Liver (tissue), 9 donors: ENCODE data around the gene UNC13D. TPM values are rescaled to one million over a fixed set of nuclear protein-coding genes. Genes with fewer than 3 reads are reported as not detected.

Experiments
- DNase-seq: peaks from one replicate; pipeline ENCODE4 v3.0.0-alpha.2; 2017; ENCODE audit warnings: low spot score
- H3K27ac ChIP-seq, 2 donors: one replicate each; pipeline ENCODE4 v1.7.0; 2013; ENCODE audit warnings: inconsistent platforms in 2 of 2, low read length in 2 of 2, control low read depth in 1 of 2, low read depth in 1 of 2, mild to moderate bottlenecking in 1 of 2
- H3K27me3 ChIP-seq, 4 donors: one replicate each; pipeline versions ENCODE4 v1.6.1 to v1.7.0; 2013; ENCODE audit warnings: low read length in 3 of 4, inconsistent platforms in 1 of 4, mild to moderate bottlenecking in 1 of 4, moderate library complexity in 1 of 4; ENCODE audit not compliant: control insufficient read depth in 4 of 4, insufficient read depth in 4 of 4
- H3K36me3 ChIP-seq, 4 donors: one replicate each; pipeline versions ENCODE4 v1.6.1 to v1.7.0; 2013; ENCODE audit warnings: low read length in 3 of 4, mild to moderate bottlenecking in 3 of 4, low read depth in 1 of 4, moderate library complexity in 1 of 4; ENCODE audit not compliant: control insufficient read depth in 4 of 4, insufficient read depth in 3 of 4
- H3K4me1 ChIP-seq, 4 donors: one replicate each; pipeline versions ENCODE4 v1.6.1 to v1.7.0; 2013; ENCODE audit warnings: low read length in 3 of 4, mild to moderate bottlenecking in 3 of 4, moderate library complexity in 1 of 4; ENCODE audit not compliant: control insufficient read depth in 4 of 4, insufficient read depth in 4 of 4
- H3K4me3 ChIP-seq, 3 donors: one replicate each; pipeline versions ENCODE4 v1.6.1 to v1.7.0; 2013; ENCODE audit warnings: low read length in 3 of 3, control low read depth in 1 of 3, low read depth in 1 of 3, mild to moderate bottlenecking in 1 of 3
- H3K9ac ChIP-seq, 2 donors: one replicate each; pipeline ENCODE4 v1.7.0; 2013; ENCODE audit warnings: low read length in 2 of 2, mild to moderate bottlenecking in 2 of 2, moderate library complexity in 2 of 2, control low read depth in 1 of 2, low read depth in 1 of 2
- H3K9me3 ChIP-seq, 4 donors: one replicate each; pipeline versions ENCODE4 v1.6.1 to v1.7.0; 2013; ENCODE audit warnings: low read length in 3 of 4; ENCODE audit not compliant: control insufficient read depth in 4 of 4
- EGR1 ChIP-seq, 2 donors: IDR thresholded peaks; 2 replicates each; pipeline ENCODE4 v1.6.1; 2016 to 2018; ENCODE audit warnings: antibody characterized with exemption in 2 of 2, low read depth in 2 of 2
- FOXA1 ChIP-seq: IDR thresholded peaks from 2 replicates; pipeline ENCODE4 v1.6.1; 2016; ENCODE audit warnings: antibody characterized with exemption
- FOXA2 ChIP-seq: IDR thresholded peaks from 2 replicates; pipeline ENCODE4 v1.6.1; 2016; ENCODE audit warnings: antibody characterized with exemption
- GABPA ChIP-seq, 2 donors: IDR thresholded peaks in 1 of 2; conservative IDR thresholded peaks in 1 of 2; 2 replicates each; pipeline ENCODE4 v1.6.1; 2016; ENCODE audit warnings: antibody characterized with exemption in 2 of 2, mild to moderate bottlenecking in 1 of 2, moderate library complexity in 1 of 2
- HNF4A ChIP-seq, 2 donors: conservative IDR thresholded peaks; 2 replicates each; pipeline ENCODE4 v1.6.1; 2016; ENCODE audit warnings: antibody characterized with exemption in 2 of 2, mild to moderate bottlenecking in 2 of 2
- HNF4G ChIP-seq: IDR thresholded peaks from 2 replicates; pipeline ENCODE4 v1.6.1; 2016; ENCODE audit warnings: antibody characterized with exemption
- JUND ChIP-seq, 2 donors: IDR thresholded peaks; 2 replicates each; pipeline ENCODE4 v1.6.1; 2016; ENCODE audit warnings: antibody characterized with exemption in 2 of 2
- NR2F2 ChIP-seq: IDR thresholded peaks from 2 replicates; pipeline ENCODE4 v1.6.1; 2016; ENCODE audit warnings: antibody characterized with exemption
- RAD21 ChIP-seq, 2 donors: IDR thresholded peaks; 2 replicates each; pipeline ENCODE4 v1.6.1; 2016; ENCODE audit warnings: antibody characterized with exemption in 2 of 2, mild to moderate bottlenecking in 2 of 2
- REST ChIP-seq: IDR thresholded peaks from 2 replicates; pipeline ENCODE4 v1.6.1; 2016; ENCODE audit warnings: antibody characterized with exemption, mild to moderate bottlenecking
- RXRA ChIP-seq, 2 donors: IDR thresholded peaks; 2 replicates each; pipeline ENCODE4 v1.6.1; 2017 to 2018; ENCODE audit warnings: antibody characterized with exemption in 2 of 2, mild to moderate bottlenecking in 1 of 2
- SP1 ChIP-seq: IDR thresholded peaks from 2 replicates; pipeline ENCODE4 v1.6.1; 2018; ENCODE audit warnings: antibody characterized with exemption, mild to moderate bottlenecking
- TAF1 ChIP-seq: conservative IDR thresholded peaks from 2 replicates; pipeline ENCODE4 v1.6.1; 2016; ENCODE audit warnings: antibody characterized with exemption, mild to moderate bottlenecking
- YY1 ChIP-seq: IDR thresholded peaks from 2 replicates; pipeline ENCODE4 v1.6.1; 2016; ENCODE audit warnings: antibody characterized with exemption, mild to moderate bottlenecking
- ZBTB33 ChIP-seq: IDR thresholded peaks from 2 replicates; pipeline ENCODE4 v1.6.1; 2016; ENCODE audit warnings: antibody characterized with exemption
- WGBS: extraction: QIAGEN DNeasy Blood & Tissue Kit; methylation state at CpG from one replicate; pipeline ENCODE4 v1.1.7; 2013; 5-methylcytosine and 5-hydroxymethylcytosine counted together
- polyA plus RNA-seq, 2 donors: library from polyadenylated mRNA; stranded (reverse) in 1 of 2; unstranded in 1 of 2; fragments of 200-250 nt in 1 of 2; fragments of >200 nt in 1 of 2; fragmentation: Nextera tagmentation in 1 of 2; extraction: Ambion mirVana in 1 of 2; gene quantifications; one replicate each; pipeline versions ENCODE4 v1.2.1 to v1.2.3, GENCODE V29; 2013 to 2015
- total RNA-seq, 2 donors: library from RNA; depleted of rRNA; stranded (reverse); fragments of >200 nt; gene quantifications; one replicate each; pipeline ENCODE4 v1.2.3, GENCODE V29; 2014
- TF ChIP-seq, protein P1 (sequence below): IDR thresholded peaks from 2 replicates; pipeline ENCODE4 v1.6.1; 2016; ENCODE audit warnings: antibody characterized with exemption
- TF ChIP-seq, protein P2 (sequence below): fragments of 150-350 bp; IDR thresholded peaks from 2 replicates; pipeline ENCODE4 v1.5.1; 2017; ENCODE audit warnings: improper control_type of control experiment, low read depth, low read length; ENCODE audit not compliant: missing input control
- donor health status: healthy.
- donor health status: healthy.
- donor health status: healthy.
- donor health status: healthy.
- donor health status: healthy.

The UNC13D gene
- total and polyA plus RNA-seq, 4 donors, result 2.1 to 22.9 (median 7.6) TPM

GRCh38 chr17:75832652-75833400, 11.4 kb downstream of the UNC13D start (continued):
- TF ChIP-seq ZBTB33 (no peak), HNF4A (conservative IDR thresholded peaks at IDR 0.05) (no peak), NR2F2 (no peak), GABPA (IDR thresholded peaks at IDR 0.05 in 1 of 2, conservative IDR thresholded peaks at IDR 0.05 in 1 of 2) (no peak)
- TF ChIP-seq, protein P1, sequence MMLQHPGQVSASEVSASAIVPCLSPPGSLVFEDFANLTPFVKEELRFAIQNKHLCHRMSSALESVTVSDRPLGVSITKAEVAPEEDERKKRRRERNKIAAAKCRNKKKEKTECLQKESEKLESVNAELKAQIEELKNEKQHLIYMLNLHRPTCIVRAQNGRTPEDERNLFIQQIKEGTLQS, result no peak

GRCh38 chr17:75832164-75832651, 12.0 kb downstream of the UNC13D start:
- WGBS, result 80% methylated on average over 10 of the region's 10 CpGs
- no peak for DNase-seq
- Histone ChIP-seq H3K9me3 (no peaks in the 10 kb centered on the region), H3K27ac (peak overlapping the region; percentile 19 to 44), H3K4me1 (peaks cover 0 to 12% (median 4%) of the 10 kb centered on the region in 4 donors), H3K4me3 (no peak overlapping the region), H3K36me3 (peaks cover 6 to 34% (median 11%) of the 10 kb centered on the region in 4 donors), H3K27me3 (no peaks in the 10 kb centered on the region), H3K9ac (no peak overlapping the region)
- no peak for TF ChIP-seq HNF4A (conservative IDR thresholded peaks at IDR 0.05)
- no peak for TF ChIP-seq HNF4G
- no peak for TF ChIP-seq SP1
- no peak for TF ChIP-seq ZBTB33
- no peak for TF ChIP-seq FOXA1
- no peak for TF ChIP-seq GABPA (IDR thresholded peaks at IDR 0.05 in 1 of 2, conservative IDR thresholded peaks at IDR 0.05 in 1 of 2)
- TF ChIP-seq TAF1, result no peak
- no peak for TF ChIP-seq FOXA2
- TF ChIP-seq YY1, result no peak
- TF ChIP-seq, protein P2, sequence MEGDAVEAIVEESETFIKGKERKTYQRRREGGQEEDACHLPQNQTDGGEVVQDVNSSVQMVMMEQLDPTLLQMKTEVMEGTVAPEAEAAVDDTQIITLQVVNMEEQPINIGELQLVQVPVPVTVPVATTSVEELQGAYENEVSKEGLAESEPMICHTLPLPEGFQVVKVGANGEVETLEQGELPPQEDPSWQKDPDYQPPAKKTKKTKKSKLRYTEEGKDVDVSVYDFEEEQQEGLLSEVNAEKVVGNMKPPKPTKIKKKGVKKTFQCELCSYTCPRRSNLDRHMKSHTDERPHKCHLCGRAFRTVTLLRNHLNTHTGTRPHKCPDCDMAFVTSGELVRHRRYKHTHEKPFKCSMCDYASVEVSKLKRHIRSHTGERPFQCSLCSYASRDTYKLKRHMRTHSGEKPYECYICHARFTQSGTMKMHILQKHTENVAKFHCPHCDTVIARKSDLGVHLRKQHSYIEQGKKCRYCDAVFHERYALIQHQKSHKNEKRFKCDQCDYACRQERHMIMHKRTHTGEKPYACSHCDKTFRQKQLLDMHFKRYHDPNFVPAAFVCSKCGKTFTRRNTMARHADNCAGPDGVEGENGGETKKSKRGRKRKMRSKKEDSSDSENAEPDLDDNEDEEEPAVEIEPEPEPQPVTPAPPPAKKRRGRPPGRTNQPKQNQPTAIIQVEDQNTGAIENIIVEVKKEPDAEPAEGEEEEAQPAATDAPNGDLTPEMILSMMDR, result no peak
- no peak for TF ChIP-seq REST
- TF ChIP-seq EGR1 (IDR thresholded peaks at IDR 0.05; ENCODE audit: low read depth in 2 of 2), result no peak
- TF ChIP-seq, protein P1, result no peak
- no peak for TF ChIP-seq RXRA (IDR thresholded peaks at IDR 0.05)
- TF ChIP-seq NR2F2, result no peak
- TF ChIP-seq JUND (IDR thresholded peaks at IDR 0.05), result no peak
- no peak for TF ChIP-seq RAD21 (IDR thresholded peaks at IDR 0.05)
